IMR-90 (cell line): Measurements from ENCODE around the gene TMTC1. TPM values are rescaled to one million over a fixed set of nuclear protein-coding genes. Genes with fewer than 3 reads are reported as not detected.

ENCODE experiments used
- ATAC-seq: fragments of 200-7000 bp; cut with Tn5 transposase; 2 replicates; pipeline ENCODE4 v1.9.1; 2020; ENCODE audit warnings: low read depth, mild to moderate bottlenecking, moderate library complexity
- BruUV-seq: library from RNA; stranded (reverse); fragments of 400-500 nt; replicated peaks from 2 replicates; lab custom pipeline; 2021; lab: Mats Ljungman, UMichigan
- CTCF ChIA-PET: fragments of 300-600 bp; formaldehyde crosslinking; extraction: SDS; loops from one replicate; lab custom pipeline; 2021; ENCODE audit warnings: antibody characterized with exemption; lab: Yijun Ruan, JAX
- POLR2A ChIA-PET: fragments of 300-600 bp; sonication (Branson Sonifier 250); formaldehyde crosslinking; loops from one replicate; lab custom pipeline; 2022; ENCODE audit warnings: antibody characterized with exemption; ENCODE audit not compliant: unreplicated experiment; lab: Charles Lee
- DNase-seq: peaks from one replicate; pipeline ENCODE4 v3.0.0; 2013
- H2AFZ ChIP-seq: replicated peaks from 2 replicates; pipeline ENCODE3; 2013; ENCODE audit warnings: low read length, mild to moderate bottlenecking; ENCODE audit not compliant: poor library complexity
- H2AK5ac ChIP-seq: 2 replicates; pipeline ENCODE4 v1.6.1; 2013; ENCODE audit warnings: low read depth, low read length, inconsistent platforms
- H2AK9ac ChIP-seq: replicated peaks from 2 replicates; pipeline ENCODE3; 2013; ENCODE audit warnings: mild to moderate bottlenecking, low read depth, low read length, moderate library complexity; ENCODE audit not compliant: poor library complexity
- H2BK120ac ChIP-seq: 2 replicates; pipeline ENCODE4 v1.6.1; 2013; ENCODE audit warnings: low read depth, low read length, inconsistent platforms
- H2BK15ac ChIP-seq: 3 replicates; pipeline ENCODE4 v1.6.1; 2013; ENCODE audit warnings: low read depth, low read length, inconsistent platforms
- H2BK20ac ChIP-seq: 2 replicates; pipeline ENCODE4 v1.6.1; 2013; ENCODE audit warnings: low read depth, mild to moderate bottlenecking, inconsistent platforms, low read length, moderate library complexity
- H2BK5ac ChIP-seq: 2 replicates; pipeline ENCODE4 v1.6.1; 2013; ENCODE audit warnings: mild to moderate bottlenecking, low read depth, low read length, inconsistent platforms; ENCODE audit not compliant: poor library complexity, severe bottlenecking
- H3K14ac ChIP-seq: replicated peaks from 2 replicates; pipeline ENCODE4 v1.6.1; 2013; ENCODE audit warnings: low read depth, low read length, inconsistent platforms
- H3K18ac ChIP-seq: 2 replicates; pipeline ENCODE4 v1.6.1; 2013; ENCODE audit warnings: low read depth, low read length, control low read depth
- H3K23ac ChIP-seq: 2 replicates; pipeline ENCODE4 v1.6.1; 2013; ENCODE audit warnings: low read depth, low read length, inconsistent platforms
- H3K27ac ChIP-seq: 2 replicates; pipeline ENCODE4 v1.5.1; 2013; ENCODE audit warnings: mild to moderate bottlenecking, control low read depth, low read length; ENCODE audit not compliant: insufficient read depth
- H3K27me3 ChIP-seq: 2 replicates; pipeline ENCODE4 v1.6.1; 2013; ENCODE audit warnings: low read length; ENCODE audit not compliant: control insufficient read depth, insufficient read depth
- H3K36me3 ChIP-seq: 2 replicates; pipeline ENCODE4 v1.6.1; 2013; ENCODE audit warnings: low read length, mixed read lengths; ENCODE audit not compliant: control insufficient read depth, insufficient read depth
- H3K4ac ChIP-seq: 2 replicates; pipeline ENCODE4 v1.6.1; 2013; ENCODE audit warnings: low read depth, low read length, inconsistent platforms
- H3K4me1 ChIP-seq: 2 replicates; pipeline ENCODE4 v1.6.1; 2013; ENCODE audit warnings: low read length, mixed read lengths; ENCODE audit not compliant: control insufficient read depth, insufficient read depth
- H3K4me2 ChIP-seq: 2 replicates; pipeline ENCODE4 v1.6.1; 2013; ENCODE audit warnings: low read depth, mild to moderate bottlenecking, control low read depth, low read length, moderate library complexity
- H3K4me3 ChIP-seq: 2 replicates; pipeline ENCODE4 v1.5.1; 2013; ENCODE audit warnings: low read depth, mild to moderate bottlenecking, control low read depth, low read length, moderate library complexity; ENCODE audit not compliant: insufficient read depth
- H3K56ac ChIP-seq: 2 replicates; pipeline ENCODE4 v1.6.1; 2013; ENCODE audit warnings: low read length, inconsistent platforms; ENCODE audit not compliant: insufficient read depth; ENCODE audit errors: extremely low read depth
- H3K79me1 ChIP-seq, 2 experiments: 2 replicates each; pipeline ENCODE4 v1.6.1; 2013; ENCODE audit warnings: low read length in 2 of 2, inconsistent platforms in 1 of 2, low read depth in 1 of 2
- H3K9ac ChIP-seq: 2 replicates; pipeline ENCODE4 v1.6.1; 2013; ENCODE audit warnings: low read depth, low read length, control low read depth
- H3K9me1 ChIP-seq: 2 replicates; pipeline ENCODE4 v1.6.1; 2013; ENCODE audit warnings: low read length, inconsistent platforms; ENCODE audit not compliant: insufficient read depth
- H3K9me3 ChIP-seq: 2 replicates; pipeline ENCODE4 v1.6.1; 2013; ENCODE audit warnings: low read length; ENCODE audit not compliant: control insufficient read depth, insufficient read depth
- H4K20me1 ChIP-seq: 2 replicates; pipeline ENCODE4 v1.6.1; 2013; ENCODE audit warnings: low read length, inconsistent platforms; ENCODE audit not compliant: insufficient read depth
- H4K5ac ChIP-seq: 2 replicates; pipeline ENCODE4 v1.6.1; 2013; ENCODE audit warnings: mild to moderate bottlenecking, low read depth, low read length, control low read depth
- H4K8ac ChIP-seq, 2 experiments: 2 replicates each; pipeline ENCODE4 v1.6.1; 2013; ENCODE audit warnings: low read depth in 2 of 2, low read length in 2 of 2, control low read depth in 1 of 2, inconsistent platforms in 1 of 2
- H4K91ac ChIP-seq: 2 replicates; pipeline ENCODE4 v1.6.1; 2013; ENCODE audit warnings: low read depth, low read length, inconsistent platforms; ENCODE audit not compliant: insufficient read depth
- BHLHE40 ChIP-seq: fragments of 150-350 bp; IDR thresholded peaks from 2 replicates; pipeline ENCODE4 v1.6.1; 2016; ENCODE audit warnings: mild to moderate bottlenecking, low read depth, low read length
- CEBPB ChIP-seq: IDR thresholded peaks from 2 replicates; pipeline ENCODE4 v1.6.1; 2012; ENCODE audit warnings: low read depth, low read length, improper control_type of control experiment
- CHD1 ChIP-seq: IDR thresholded peaks from 2 replicates; pipeline ENCODE4 v1.6.1; 2012; ENCODE audit warnings: low read depth, low read length, improper control_type of control experiment
- CTCF ChIP-seq: conservative IDR thresholded peaks from 2 replicates; pipeline ENCODE4 v1.5.1; 2012; ENCODE audit warnings: mild to moderate bottlenecking, low read depth, low read length, improper control_type of control experiment
- ELK1 ChIP-seq: fragments of 150-350 bp; IDR thresholded peaks from 2 replicates; pipeline ENCODE4 v1.6.1; 2016; ENCODE audit warnings: low read depth, mild to moderate bottlenecking, low read length, moderate library complexity, borderline replicate concordance
- FOS ChIP-seq: fragments of 150-350 bp; IDR thresholded peaks from 2 replicates; pipeline ENCODE4 v1.6.1; 2016; ENCODE audit warnings: low read depth, low read length
- MAFK ChIP-seq: IDR thresholded peaks from 2 replicates; pipeline ENCODE4 v1.6.1; 2012; ENCODE audit warnings: low read depth, low read length, improper control_type of control experiment
- MAZ ChIP-seq: IDR thresholded peaks from 2 replicates; pipeline ENCODE4 v1.6.1; 2012; ENCODE audit warnings: low read depth, mild to moderate bottlenecking, low read length, improper control_type of control experiment, moderate library complexity, borderline replicate concordance
- MXI1 ChIP-seq: IDR thresholded peaks from 2 replicates; pipeline ENCODE4 v1.6.1; 2012; ENCODE audit warnings: low read depth, mild to moderate bottlenecking, low read length, moderate library complexity, borderline replicate concordance
- NFE2L2 ChIP-seq: fragments of 150-350 bp; IDR thresholded peaks from 2 replicates; pipeline ENCODE4 v1.6.1; 2016; ENCODE audit warnings: low read depth, mild to moderate bottlenecking, low read length
- POLR2A ChIP-seq: IDR thresholded peaks from 2 replicates; pipeline ENCODE4 v1.6.1; 2012; ENCODE audit warnings: mild to moderate bottlenecking, low read depth, low read length
- RAD21 ChIP-seq: IDR thresholded peaks from 2 replicates; pipeline ENCODE4 v1.6.1; 2012; ENCODE audit warnings: low read length, improper control_type of control experiment
- RCOR1 ChIP-seq: IDR thresholded peaks from 2 replicates; pipeline ENCODE4 v1.6.1; 2012; ENCODE audit warnings: mild to moderate bottlenecking, low read length, improper control_type of control experiment; ENCODE audit not compliant: insufficient replicate concordance
- RFX5 ChIP-seq: IDR thresholded peaks from 2 replicates; pipeline ENCODE4 v1.8.0; 2012; ENCODE audit warnings: low read depth, mild to moderate bottlenecking, low read length, moderate library complexity
- USF2 ChIP-seq: fragments of 150-350 bp; IDR thresholded peaks from 2 replicates; pipeline ENCODE4 v1.6.1; 2017; ENCODE audit warnings: mild to moderate bottlenecking, antibody characterized with exemption, low read length, low read depth
- WGBS, 2 experiments: methylation state at CpG; one replicate each; pipeline versions ENCODE4 v1.1.5 to v1.1.7; 2013; ENCODE audit warnings: missing lambda C conversion rate in 2 of 2; ENCODE audit not compliant: insufficient read length in 1 of 2; ENCODE audit errors: extremely low coverage in 2 of 2; 5-methylcytosine and 5-hydroxymethylcytosine counted together
- dilution Hi-C: fragments of 300-500 bp; cut with HindIII; formaldehyde crosslinking; loops from one replicate; pipeline ENCODE4 v1.14.3; 2018; ENCODE audit warnings: low sequenced_read_pairs; ENCODE audit not compliant: unreplicated experiment
- in situ Hi-C: fragments of 300-500 bp; cut with MboI; formaldehyde crosslinking; loops from 3 replicates; pipeline ENCODE4 v1.14.3; 2019; ENCODE audit warnings: low sequenced_read_pairs, inconsistent platforms, mixed read lengths
- intact Hi-C: fragments of 100-400 bp; cut with micrococcal nuclease; formaldehyde crosslinking; loops from 2 replicates; pipeline ENCODE4 v1.10.0; 2022
- polyA plus RNA-seq, 3 experiments: library from polyadenylated mRNA; depleted of rRNA; stranded (reverse); fragments of >200 nt; gene quantifications; 2 replicates each; pipeline ENCODE4 v1.2.3, GENCODE V29; 2012; ENCODE audit warnings: low replicate concordance in 1 of 3
- total RNA-seq: library from RNA; depleted of rRNA; stranded (reverse); fragments of >200 nt; gene quantifications from 2 replicates; pipeline ENCODE4 v1.2.3, GENCODE V29; 2012

Gene TMTC1
- total and polyA plus RNA-seq, 2 of the 4 experiments (the other 2 are of a cell fraction): 12.5 to 36.4 TPM

DNA sequence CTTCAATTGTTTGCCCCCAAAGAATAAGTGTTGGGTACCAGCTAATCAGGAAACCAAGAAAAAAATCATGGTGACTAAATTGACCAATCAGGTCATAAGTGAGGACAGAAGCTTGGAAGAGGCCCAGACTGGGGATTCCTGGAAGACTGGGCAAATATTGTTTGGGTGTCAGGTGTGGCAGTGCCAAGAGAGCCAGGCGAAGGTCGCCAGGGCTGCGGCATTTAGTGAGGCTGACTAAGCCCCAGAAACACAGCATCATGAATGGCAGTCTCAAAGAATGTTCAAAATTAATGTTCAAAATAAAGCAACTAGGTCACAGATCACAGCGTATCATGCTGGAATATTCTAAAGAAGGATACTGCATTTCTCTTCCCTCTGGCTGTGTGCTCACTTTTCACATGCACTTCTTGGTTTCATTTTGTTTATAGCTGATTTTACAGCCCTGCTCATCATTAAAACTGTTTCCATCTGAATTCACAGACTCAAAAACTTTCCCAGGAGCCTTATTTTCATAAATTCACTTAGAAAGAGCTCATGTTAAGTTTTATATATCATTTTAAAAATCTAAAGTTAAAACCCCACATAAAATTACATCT lies 201.0 kb downstream of the TMTC1 start:
- Histone ChIP-seq H3K79me1 (peaks cover 3 to 17% of the 10 kb centered on the region in 2 experiments; a peak in 2 of 4 replicates), H3K4me2 (peak overlapping the region; percentile 27), H2AK5ac (peak overlapping the region; percentile 41; the same call in 1 of the 2 replicates), H4K5ac (peak overlapping the region; percentile 81; the same call in 1 of the 2 replicates), H3K4me1 (peaks cover 16% of the 10 kb centered on the region), H2AK9ac (no peak overlapping the region), H3K9me1 (peaks cover 12% of the 10 kb centered on the region), H3K36me3 (peaks cover 2% of the 10 kb centered on the region; the same call in 1 of the 2 replicates), H3K9ac (no peak overlapping the region), H2BK20ac (peak overlapping the region; percentile 79), H2BK15ac (peak overlapping the region; percentile 89; the same call in 2 of the 3 replicates), H3K9me3 (no peaks in the 10 kb centered on the region), H3K18ac (peak overlapping the region; percentile 86; the same call in 1 of the 2 replicates), H4K8ac (peak overlapping the region; percentile 43 to 48; a peak in 3 of 4 replicates), H4K91ac (peak overlapping the region; percentile 91; the same call in 1 of the 2 replicates), H3K27ac (peak overlapping the region; percentile 97; the same call in 1 of the 2 replicates), H3K23ac (peak overlapping the region; percentile 80; the same call in 1 of the 2 replicates), H3K27me3 (no peaks in the 10 kb centered on the region), H3K4ac (peak overlapping the region; percentile 95), H3K56ac (peak overlapping the region; percentile 68; the same call in 1 of the 2 replicates), H2BK120ac (peak overlapping the region; percentile 90), H3K14ac (peak overlapping the region; percentile 87; the same call in 1 of the 2 replicates), H2BK5ac (peak overlapping the region; percentile 93), H4K20me1 (no peaks in the 10 kb centered on the region), H3K4me3 (no peak overlapping the region), H2AFZ (no peak overlapping the region)
- BruUV-seq: no TSS peak
- no peak for DNase-seq
- intact Hi-C loops (no loop called here), dilution Hi-C loops (no loop called here), in situ Hi-C loops (no loop called here)
- WGBS, 2 experiments: 69% methylated on average over 3 of the region's 4 CpGs; no CpG with 5 or more reads in 1 of the 2 experiments
- ATAC-seq: no peak
- POLR2A ChIA-PET: no interaction called here
- CTCF ChIA-PET: interaction anchor here (1.1 to 1.6 kb wide), 3 partner anchors 24 to 63 kb away, joined by 3 to 4 read pairs (median 4); no protein-coding TSS in a partner anchor
- TF ChIP-seq MXI1 (no peak), USF2 (no peak), CEBPB (no peak), RFX5 (no peak), POLR2A (no peak), FOS (no peak), MAFK (no peak), CHD1 (no peak), MAZ (no peak), RCOR1 (no peak), BHLHE40 (no peak), RAD21 (no peak), CTCF (no peak), NFE2L2 (no peak), ELK1 (no peak)
